ENCODE data around the gene DDX1. TPM values are rescaled to one million over a fixed set of nuclear protein-coding genes. Genes with fewer than 3 reads are reported as not detected.

The DDX1 gene
- total RNA-seq, 1 donor from 2014 or later = 103 TPM

GRCh38 chr2:15554525-15555218 lies 37.0 kb upstream of the DDX1 start:
- Mint-ChIP-seq H3K4me3 (no peak overlapping the region), H3K4me1 (peaks cover 5% of the 10 kb centered on the region), H3K27me3 (ENCODE audit: insufficient read depth, low read depth) (no peaks in the 10 kb centered on the region), H3K36me3 (peaks cover 8% of the 10 kb centered on the region), H3K9me3 (no peaks in the 10 kb centered on the region), H3K27ac (no peak overlapping the region)
- Histone ChIP-seq H3F3A (ENCODE audit: low read depth) (no peaks in the 10 kb centered on the region), H3K4me3 (no peak overlapping the region), H2AFZ (replicated peaks) (no peak overlapping the region), H3K9ac (no peak overlapping the region), H4K20me1 (ENCODE audit: low read depth) (peaks cover 4% of the 10 kb centered on the region), H3K36me3 (no peaks in the 10 kb centered on the region), H3K27ac (no peak overlapping the region), H3K4me2 (no peak overlapping the region), H3K4me1 (peaks cover 3% of the 10 kb centered on the region), H3K79me2 (ENCODE audit: low read depth) (peaks cover 23% of the 10 kb centered on the region), H3K27me3 (no peaks in the 10 kb centered on the region), H3K9me3 (ENCODE audit: low read depth) (no peaks in the 10 kb centered on the region)
- no peak for TF ChIP-seq EZH2phosphoT487 (IDR thresholded peaks at IDR 0.05)
- TF ChIP-seq EZH2 (IDR thresholded peaks at IDR 0.05) = no peak
- no peak for TF ChIP-seq CTCF (IDR thresholded peaks at IDR 0.05)
- DNase-seq (ENCODE audit: low spot score) = no peak

- DNase-seq (ENCODE audit: low spot score) = no peak
- no peak overlapping the region for H3K4me3 ChIP-seq
- peaks cover 7% of the 10 kb centered on the region for H3K4me1 ChIP-seq
- Mint-ChIP-seq H3K27ac (no peak overlapping the region), H3K4me1 (peaks cover 12% of the 10 kb centered on the region), H3K36me3 (peaks cover 8% of the 10 kb centered on the region), H3K4me3 (no peak overlapping the region), H3K9me3 (no peaks in the 10 kb centered on the region), H3K27me3 (ENCODE audit: insufficient read depth, low read depth) (peaks cover 2% of the 10 kb centered on the region)
- peaks cover 7% of the 10 kb centered on the region for H4K20me1 ChIP-seq (ENCODE audit: low read depth)
- H3K4me2 ChIP-seq = no peak overlapping the region
- H2AFZ ChIP-seq (replicated peaks) = no peak overlapping the region
- TF ChIP-seq EZH2phosphoT487 (IDR thresholded peaks at IDR 0.05) = no peak
- no peak for TF ChIP-seq CTCF (IDR thresholded peaks at IDR 0.05)
- TF ChIP-seq EZH2 (IDR thresholded peaks at IDR 0.05) = no peak
- no peaks in the 10 kb centered on the region for H3K9me3 ChIP-seq (ENCODE audit: low read depth)
- no peaks in the 10 kb centered on the region for H3K36me3 ChIP-seq
- H3K27me3 ChIP-seq = no peaks in the 10 kb centered on the region
- H3K9ac ChIP-seq = no peak overlapping the region
- no peak overlapping the region for H3K27ac ChIP-seq
- H3F3A ChIP-seq (ENCODE audit: low read depth) = no peaks in the 10 kb centered on the region
- peaks cover 34% of the 10 kb centered on the region for H3K79me2 ChIP-seq (ENCODE audit: low read depth)
Observed at GRCh38 chr2:15555760-15556193, 35.9 kb upstream of the DDX1 start.

GRCh38 chr2:15556311-15556930 lies 35.2 kb upstream of the DDX1 start:
- H3K27ac Mint-ChIP-seq = no peak overlapping the region
- peaks cover 13% of the 10 kb centered on the region for H3K4me1 Mint-ChIP-seq
- H3K36me3 Mint-ChIP-seq = peaks cover 8% of the 10 kb centered on the region
- Histone ChIP-seq H3K36me3 (no peaks in the 10 kb centered on the region), H3K27me3 (no peaks in the 10 kb centered on the region), H3K4me1 (peaks cover 8% of the 10 kb centered on the region), H2AFZ (replicated peaks) (no peak overlapping the region), H3K4me2 (no peak overlapping the region), H3F3A (ENCODE audit: low read depth) (peaks cover 2% of the 10 kb centered on the region), H3K4me3 (no peak overlapping the region), H3K27ac (no peak overlapping the region), H3K9ac (no peak overlapping the region), H3K9me3 (ENCODE audit: low read depth) (no peaks in the 10 kb centered on the region), H3K79me2 (ENCODE audit: low read depth) (peaks cover 34% of the 10 kb centered on the region), H4K20me1 (ENCODE audit: low read depth) (peaks cover 7% of the 10 kb centered on the region)
- peaks cover 2% of the 10 kb centered on the region for H3K27me3 Mint-ChIP-seq (ENCODE audit: insufficient read depth, low read depth)
- no peak overlapping the region for H3K4me3 Mint-ChIP-seq
- H3K9me3 Mint-ChIP-seq = no peaks in the 10 kb centered on the region
- no peak for TF ChIP-seq EZH2 (IDR thresholded peaks at IDR 0.05)
- no peak for TF ChIP-seq CTCF (IDR thresholded peaks at IDR 0.05)
- TF ChIP-seq EZH2phosphoT487 (IDR thresholded peaks at IDR 0.05) = no peak
- no peak for DNase-seq (ENCODE audit: low spot score)

Measured in neural progenitor cell (in vitro differentiated cells).